Activated CD4-positive, alpha-beta memory T cell treated with anti-CD3 and anti-CD28 coated beads for 36 hours (primary cell): ENCODE measurements around the gene PAX2. TPM values are rescaled to one million over a fixed set of nuclear protein-coding genes. Genes with fewer than 3 reads are reported as not detected.

Experiments used
- CTCF ChIA-PET: fragments of 350-600 bp; sonication (Branson Sonifier 250); formaldehyde crosslinking; loops from one replicate; lab custom pipeline; 2021; ENCODE audit warnings: antibody characterized with exemption, inconsistent platforms; lab: Charles Lee
- POLR2A ChIA-PET: fragments of 350-600 bp; sonication (Branson Sonifier 250); formaldehyde crosslinking; loops from one replicate; lab custom pipeline; 2021; ENCODE audit warnings: antibody characterized with exemption; lab: Charles Lee
- DNase-seq: peaks from one replicate; pipeline ENCODE4 v3.0.0-alpha.2; 2020
- H3K27ac Mint-ChIP-seq: one replicate; pipeline ENCODE4 v1.8.0; 2021; ENCODE audit warnings: mixed read lengths
- H3K27me3 Mint-ChIP-seq: one replicate; pipeline ENCODE4 v1.8.0; 2021; ENCODE audit warnings: mixed read lengths
- H3K36me3 Mint-ChIP-seq: one replicate; pipeline ENCODE4 v1.8.0; 2021; ENCODE audit warnings: mixed read lengths
- H3K4me1 Mint-ChIP-seq: one replicate; pipeline ENCODE4 v1.8.0; 2021; ENCODE audit warnings: low read depth, mixed read lengths
- H3K4me3 Mint-ChIP-seq: one replicate; pipeline ENCODE4 v1.8.0; 2021; ENCODE audit warnings: mild to moderate bottlenecking, mixed read lengths
- H3K9me3 Mint-ChIP-seq: one replicate; pipeline ENCODE4 v1.8.0; 2021; ENCODE audit warnings: mixed read lengths
- intact Hi-C: fragments of 100-400 bp; cut with micrococcal nuclease; formaldehyde crosslinking; loops from one replicate; pipeline ENCODE4 v1.15.1; 2023
- total RNA-seq, 2 experiments: library from RNA; stranded (reverse); gene quantifications; one replicate each; pipeline ENCODE4 v1.2.3, GENCODE V29; 2021

PAX2 gene
- total RNA-seq, 2 experiments from 2014 or later, result not detected

DNA sequence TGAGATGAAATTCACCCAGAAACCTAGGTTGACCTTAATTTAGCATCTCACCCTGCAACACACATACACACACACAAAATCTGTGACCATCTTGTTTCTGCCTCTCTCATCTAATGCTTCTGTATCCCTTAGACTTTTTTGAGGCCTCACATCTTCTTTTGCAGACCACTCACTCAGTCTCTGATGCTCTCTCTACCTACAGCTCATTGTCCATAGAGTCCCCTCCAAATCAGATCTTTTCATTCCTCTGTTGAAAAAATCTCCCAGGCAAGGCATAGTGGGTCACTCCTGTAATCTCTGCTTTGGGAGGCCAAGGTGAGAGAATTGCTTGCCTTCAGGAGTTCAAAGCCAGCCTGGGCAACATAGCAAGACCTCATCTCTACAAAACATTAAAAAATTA is 17.6 kb upstream of the PAX2 start:
- H3K4me3 Mint-ChIP-seq, result no peak overlapping the region
- H3K9me3 Mint-ChIP-seq, result no peaks in the 10 kb centered on the region
- CTCF ChIA-PET, result interaction anchor here (1.0 to 2.8 kb wide), 2 partner anchors 16 to 144 kb away, joined by 3 to 19 read pairs; no protein-coding TSS in a partner anchor
- peaks cover 22% of the 10 kb centered on the region for H3K4me1 Mint-ChIP-seq
- no peak overlapping the region for H3K27ac Mint-ChIP-seq
- peaks cover 80% of the 10 kb centered on the region for H3K27me3 Mint-ChIP-seq
- H3K36me3 Mint-ChIP-seq, result no peaks in the 10 kb centered on the region
- intact Hi-C loops, result no loop called here
- no peak for DNase-seq
- POLR2A ChIA-PET, result no interaction called here

DNA sequence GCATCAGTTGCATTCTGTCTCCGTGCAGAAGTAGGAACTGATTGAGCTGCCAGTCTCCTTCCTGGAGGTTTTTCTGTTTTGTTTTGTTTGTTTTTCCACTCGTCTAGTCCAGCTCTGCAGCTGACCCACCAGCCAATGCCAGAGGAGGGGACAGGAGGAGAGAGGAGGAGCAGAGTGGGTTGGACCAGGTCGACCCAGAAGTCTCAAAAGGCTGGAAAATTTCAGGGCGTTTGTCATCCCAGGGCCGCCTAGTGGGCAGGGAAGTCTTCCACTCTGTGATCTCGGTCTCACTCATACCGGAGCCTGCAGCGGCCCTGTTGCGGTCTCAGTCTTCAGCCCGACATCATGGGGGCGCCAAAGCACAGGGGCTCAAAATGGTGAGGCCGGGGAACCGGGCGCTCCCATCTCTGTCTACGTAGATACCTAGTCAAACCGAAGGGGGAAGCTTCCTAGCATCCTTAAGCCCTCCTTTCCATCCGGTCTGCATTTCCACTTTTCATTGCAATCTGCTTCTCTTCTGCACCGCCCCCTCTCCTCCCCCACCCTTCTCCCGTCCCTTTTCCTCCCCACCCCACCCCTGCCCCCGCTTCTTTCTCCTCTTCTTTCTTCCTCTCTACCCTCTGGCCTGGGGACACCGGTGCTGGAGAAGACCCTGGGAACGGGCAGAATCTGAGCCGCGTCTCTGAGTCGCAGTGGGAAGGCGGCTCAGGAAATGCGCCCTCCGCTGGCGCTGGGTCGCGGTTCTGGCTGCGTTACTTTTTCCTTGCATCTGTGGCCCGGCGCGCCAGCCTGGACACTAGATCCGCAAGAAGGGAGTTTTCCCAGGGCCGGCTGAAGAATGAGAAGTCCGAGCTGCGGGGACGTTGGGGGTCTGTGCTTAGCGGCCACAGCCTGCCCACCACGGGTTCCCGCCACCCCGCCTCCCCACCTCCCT is 16.2 kb upstream of the PAX2 start:
- Mint-ChIP-seq H3K27me3 (peaks cover 80% of the 10 kb centered on the region), H3K36me3 (no peaks in the 10 kb centered on the region), H3K4me3 (no peak overlapping the region), H3K4me1 (peaks cover 20% of the 10 kb centered on the region), H3K9me3 (no peaks in the 10 kb centered on the region), H3K27ac (no peak overlapping the region)
- peak; percentile 63 for DNase-seq
- ChIA-PET POLR2A (no interaction called here), CTCF (interaction anchor here (1.0 to 2.8 kb wide), 2 partner anchors 14 to 143 kb away, joined by 3 to 19 read pairs; no protein-coding TSS in a partner anchor)
- intact Hi-C loops, result no loop called here

DNA sequence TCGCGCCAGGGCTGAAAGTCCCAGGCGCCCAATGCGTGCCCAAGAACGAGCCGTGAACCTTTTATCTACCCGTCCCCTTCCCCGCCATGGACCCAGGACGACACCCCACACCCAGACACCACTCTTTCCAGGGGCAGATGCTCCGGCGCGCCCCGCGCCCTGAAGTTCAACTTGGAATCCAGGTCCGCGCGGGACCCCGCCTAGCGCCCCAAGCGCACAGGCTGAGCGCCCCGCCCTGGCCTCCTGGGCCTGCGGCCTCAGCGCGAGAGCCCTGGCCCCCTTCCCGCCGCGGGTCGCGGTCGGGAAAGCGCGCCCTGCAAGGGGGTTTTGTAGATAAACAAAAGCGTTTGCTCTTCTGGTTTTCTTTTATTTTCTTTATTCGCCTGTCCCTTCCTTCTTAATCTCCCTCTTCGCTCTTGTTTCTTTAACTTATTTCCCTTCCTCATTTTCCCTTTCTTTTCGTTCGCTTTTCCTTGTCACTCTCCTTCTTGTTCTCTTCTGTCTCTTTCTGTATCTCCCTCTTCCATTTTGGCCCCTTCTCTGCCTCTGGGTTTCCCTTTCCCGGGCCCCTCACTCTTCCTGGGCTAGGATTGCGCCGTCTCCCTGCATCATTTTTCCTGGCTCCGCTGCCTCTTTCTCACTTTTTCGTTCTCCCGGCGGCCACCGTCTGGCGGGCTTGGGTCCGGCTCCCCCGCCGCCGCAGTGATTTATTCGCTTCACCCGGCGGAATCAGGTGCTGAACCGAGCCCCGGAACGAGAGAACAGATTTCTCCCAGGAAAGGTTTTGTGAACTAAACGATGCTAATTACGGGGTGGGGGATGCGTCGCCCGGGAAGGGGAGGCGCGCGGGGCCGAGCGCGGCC is 15.3 kb upstream of the PAX2 start:
- intact Hi-C loops, result loop anchor here (5.0 kb wide), 2 partner anchors 73 to 147 kb away; no protein-coding TSS in a partner anchor
- DNase-seq, result no peak
- peaks cover 28% of the 10 kb centered on the region for H3K4me1 Mint-ChIP-seq
- peak overlapping the region; percentile 47 for H3K4me3 Mint-ChIP-seq
- H3K27ac Mint-ChIP-seq, result no peak overlapping the region
- ChIA-PET POLR2A (no interaction called here), CTCF (interaction anchor here (2.8 kb wide), 1 partner anchor 13 kb away, joined by 19 read pairs; no protein-coding TSS in a partner anchor)
- H3K36me3 Mint-ChIP-seq, result no peaks in the 10 kb centered on the region
- H3K27me3 Mint-ChIP-seq, result peaks cover 85% of the 10 kb centered on the region
- no peaks in the 10 kb centered on the region for H3K9me3 Mint-ChIP-seq

DNA sequence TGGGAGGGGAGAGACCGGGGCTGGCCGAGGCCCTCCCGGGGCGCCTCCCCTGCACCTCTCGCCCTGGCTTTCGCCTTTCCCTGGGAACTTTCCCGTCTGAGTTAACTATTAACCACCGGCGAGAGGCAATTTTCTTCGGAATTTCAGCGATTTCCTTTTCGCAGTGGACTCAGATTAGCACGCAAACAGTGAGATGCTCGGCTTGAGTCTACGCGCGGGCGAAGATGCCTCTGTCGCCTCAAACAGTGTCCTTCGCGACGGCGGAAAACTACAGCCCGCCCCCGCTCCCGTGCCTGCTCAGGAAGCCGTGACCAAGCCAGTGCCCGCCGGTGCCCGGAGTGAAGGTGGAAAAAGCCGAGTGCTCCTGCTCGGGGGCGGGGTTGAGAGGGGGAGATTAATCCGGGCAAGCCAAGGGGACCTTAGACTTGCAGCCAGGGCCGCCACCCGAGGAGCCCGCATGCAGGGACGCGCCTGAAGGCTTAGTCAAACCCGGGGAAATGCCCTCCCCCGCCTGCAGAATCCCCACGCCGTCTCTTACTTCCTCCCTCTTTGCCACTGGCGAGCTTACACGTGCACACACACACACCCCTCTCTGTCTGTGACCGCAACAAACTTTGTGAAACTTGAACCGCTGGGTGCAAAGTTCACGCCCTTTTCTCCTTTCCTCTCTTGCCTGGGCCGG is 14.5 kb upstream of the PAX2 start:
- no peaks in the 10 kb centered on the region for H3K36me3 Mint-ChIP-seq
- H3K4me1 Mint-ChIP-seq, result peaks cover 29% of the 10 kb centered on the region
- POLR2A ChIA-PET, result no interaction called here
- no peak overlapping the region for H3K27ac Mint-ChIP-seq
- peak; percentile 67 for DNase-seq
- H3K27me3 Mint-ChIP-seq, result peaks cover 82% of the 10 kb centered on the region
- no peaks in the 10 kb centered on the region for H3K9me3 Mint-ChIP-seq
- CTCF ChIA-PET, result interaction anchor here (1.0 kb wide), 1 partner anchor 10 kb away, joined by 3 read pairs; no protein-coding TSS in a partner anchor
- peak overlapping the region; percentile 14 for H3K4me3 Mint-ChIP-seq
- intact Hi-C loops, result loop anchor here (5.0 kb wide), 2 partner anchors 74 to 146 kb away; no protein-coding TSS in a partner anchor

DNA sequence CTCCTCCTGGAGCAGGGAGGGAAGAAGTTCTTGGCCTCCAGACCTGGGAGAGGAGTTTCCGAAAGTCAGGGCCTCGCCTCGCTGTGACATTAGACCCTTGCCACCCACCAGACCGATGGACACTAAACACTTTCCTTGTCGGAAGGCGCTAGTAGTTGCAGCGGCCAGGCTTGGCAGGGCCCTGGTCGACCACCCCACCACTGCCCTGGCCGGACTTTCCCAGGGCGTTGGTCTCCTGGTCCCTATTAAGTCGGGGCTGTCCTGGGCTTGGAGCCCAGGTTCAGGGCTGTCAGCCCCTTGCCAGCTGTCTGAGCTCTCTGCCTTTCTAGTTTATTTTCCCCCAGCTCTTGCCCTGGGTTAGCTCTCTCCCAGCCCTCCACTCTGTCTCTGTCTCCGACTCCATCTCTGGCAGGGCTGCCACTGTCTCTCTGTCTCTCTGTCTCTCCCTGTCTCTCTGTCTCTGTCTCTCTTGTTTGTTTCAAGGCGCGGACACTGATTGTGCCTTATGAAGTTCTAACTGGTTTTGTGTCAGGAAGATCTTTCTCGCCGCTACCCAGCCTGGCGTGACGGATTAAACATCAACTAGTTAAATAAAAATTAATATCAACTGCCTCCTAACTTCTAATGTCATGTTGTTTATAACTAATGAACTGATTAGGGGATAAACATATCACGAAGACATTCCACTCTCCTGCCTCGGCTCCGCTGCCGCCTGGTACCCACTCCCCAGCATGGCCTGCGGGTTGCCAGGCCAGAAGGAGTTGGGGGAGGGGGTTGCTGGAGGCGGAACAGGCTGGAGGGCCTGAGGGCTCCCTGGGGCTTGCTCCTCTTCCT is 13.8 kb upstream of the PAX2 start:
- Mint-ChIP-seq H3K9me3 (no peaks in the 10 kb centered on the region), H3K36me3 (no peaks in the 10 kb centered on the region), H3K4me1 (peaks cover 31% of the 10 kb centered on the region), H3K4me3 (peak overlapping the region; percentile 14), H3K27me3 (peaks cover 78% of the 10 kb centered on the region), H3K27ac (no peak overlapping the region)
- no peak for DNase-seq
- intact Hi-C loops, result loop anchor here (5.0 kb wide), 2 partner anchors 74 to 146 kb away; no protein-coding TSS in a partner anchor
- ChIA-PET POLR2A (no interaction called here), CTCF (interaction anchor here (1.0 to 1.3 kb wide), 2 partner anchors 9 to 12 kb away, joined by 3 to 7 read pairs; no protein-coding TSS in a partner anchor)

DNA sequence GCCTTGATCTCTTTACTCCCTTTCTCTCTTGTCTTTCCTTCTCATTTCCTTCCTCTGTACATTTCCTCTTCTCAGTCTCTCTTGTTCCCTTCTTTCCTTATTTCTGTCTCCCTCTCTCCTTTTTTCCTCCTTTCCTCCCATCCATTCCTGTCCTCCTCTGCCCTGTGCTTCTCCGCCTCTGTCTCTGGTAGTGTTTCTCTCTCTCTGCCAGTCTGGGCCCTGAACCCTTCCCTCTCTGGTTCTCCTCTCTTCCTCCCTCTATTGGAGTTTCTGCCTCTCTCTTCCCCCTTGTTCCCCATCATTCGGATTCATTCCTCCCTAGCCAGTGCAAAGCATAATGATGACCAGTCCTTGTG is 13.2 kb upstream of the PAX2 start:
- no peak overlapping the region for H3K27ac Mint-ChIP-seq
- H3K4me1 Mint-ChIP-seq, result peaks cover 31% of the 10 kb centered on the region
- H3K4me3 Mint-ChIP-seq, result no peak overlapping the region
- ChIA-PET CTCF (interaction anchor here (1.3 kb wide), 1 partner anchor 11 kb away, joined by 7 read pairs; no protein-coding TSS in a partner anchor), POLR2A (no interaction called here)
- H3K36me3 Mint-ChIP-seq, result no peaks in the 10 kb centered on the region
- intact Hi-C loops, result loop anchor here (5.0 kb wide), 2 partner anchors 75 to 145 kb away; no protein-coding TSS in a partner anchor
- no peaks in the 10 kb centered on the region for H3K9me3 Mint-ChIP-seq
- no peak for DNase-seq
- peaks cover 81% of the 10 kb centered on the region for H3K27me3 Mint-ChIP-seq

DNA sequence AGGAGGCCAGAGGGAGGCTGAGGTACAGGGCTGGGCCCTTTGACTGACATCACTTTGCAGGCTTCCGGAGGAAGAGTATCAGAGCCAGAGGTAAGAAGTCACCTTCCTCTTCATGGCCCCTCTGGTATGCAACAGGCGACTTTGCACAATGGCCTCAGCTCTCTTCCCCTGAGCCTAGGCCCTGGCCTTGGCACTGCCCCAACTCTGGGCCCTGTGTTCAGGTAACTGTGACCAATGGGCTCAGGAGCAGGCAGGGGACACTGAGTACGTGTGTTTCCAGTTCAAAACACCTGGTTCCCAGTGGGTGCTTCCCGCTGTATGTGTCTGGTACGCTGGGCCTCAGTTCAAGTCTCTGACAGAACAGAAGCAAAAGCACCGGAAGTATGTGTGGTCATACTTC is 12.1 kb upstream of the PAX2 start:
- H3K4me3 Mint-ChIP-seq, result no peak overlapping the region
- no peak overlapping the region for H3K27ac Mint-ChIP-seq
- H3K4me1 Mint-ChIP-seq, result peaks cover 42% of the 10 kb centered on the region
- no peaks in the 10 kb centered on the region for H3K36me3 Mint-ChIP-seq
- H3K27me3 Mint-ChIP-seq, result peaks cover 81% of the 10 kb centered on the region
- no peaks in the 10 kb centered on the region for H3K9me3 Mint-ChIP-seq
- CTCF ChIA-PET, result interaction anchor here (1.3 kb wide), 2 partner anchors 10 to 12 kb away, joined by 3 to 7 read pairs; no protein-coding TSS in a partner anchor
- POLR2A ChIA-PET, result no interaction called here
- intact Hi-C loops, result loop anchor here (5.0 kb wide), 2 partner anchors 76 to 144 kb away; no protein-coding TSS in a partner anchor
- no peak for DNase-seq

DNA sequence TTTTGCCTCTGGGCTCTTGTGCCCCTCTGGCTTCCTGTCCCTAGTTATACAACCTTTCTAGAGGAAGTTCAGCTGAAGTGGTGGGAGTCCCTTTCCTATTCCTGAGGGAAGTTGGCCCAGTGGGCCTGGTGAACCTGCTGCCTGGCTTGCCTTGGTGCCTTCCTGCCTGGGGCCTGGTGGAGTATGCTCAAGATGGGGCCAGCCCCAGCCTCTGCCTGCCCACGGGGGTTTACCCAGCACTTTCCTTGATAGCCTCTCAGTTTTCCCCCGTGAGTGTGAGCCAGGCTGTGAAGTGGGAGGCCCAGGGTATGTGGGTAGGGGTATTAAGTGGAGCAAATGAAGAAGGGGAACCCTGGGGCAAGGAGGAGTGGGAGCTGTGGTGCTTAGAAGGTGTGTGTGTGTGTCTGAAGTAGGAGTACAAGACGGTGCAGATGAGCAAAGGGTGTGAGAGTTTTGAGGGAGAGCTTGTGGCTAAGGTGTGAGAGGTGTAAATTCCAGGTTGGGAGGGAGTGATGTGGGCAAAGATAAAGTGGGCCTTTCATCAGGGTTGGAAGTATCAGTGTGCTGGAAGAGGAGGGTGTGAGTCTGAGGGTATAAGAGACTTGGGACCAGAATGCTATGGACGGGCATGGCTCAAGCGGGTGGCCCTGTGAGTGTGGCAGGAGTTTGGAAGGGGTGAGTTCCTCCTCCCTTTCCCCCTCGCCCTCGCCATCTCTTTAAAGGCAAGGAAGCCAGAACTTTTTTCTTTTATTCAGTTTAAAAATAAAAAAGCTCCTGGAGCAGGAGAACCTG is 10.9 kb upstream of the PAX2 start:
- Mint-ChIP-seq H3K9me3 (no peaks in the 10 kb centered on the region), H3K27ac (no peak overlapping the region), H3K4me3 (no peak overlapping the region), H3K27me3 (peaks cover 80% of the 10 kb centered on the region), H3K36me3 (no peaks in the 10 kb centered on the region), H3K4me1 (peaks cover 48% of the 10 kb centered on the region)
- ChIA-PET CTCF (interaction anchor here (1.3 to 1.5 kb wide), 4 partner anchors 9 to 144 kb away, joined by 3 to 10 read pairs (median 3); no protein-coding TSS in a partner anchor), POLR2A (no interaction called here)
- intact Hi-C loops, result loop anchor here (5.0 kb wide), 2 partner anchors 77 to 143 kb away; no protein-coding TSS in a partner anchor
- no peak for DNase-seq

DNA sequence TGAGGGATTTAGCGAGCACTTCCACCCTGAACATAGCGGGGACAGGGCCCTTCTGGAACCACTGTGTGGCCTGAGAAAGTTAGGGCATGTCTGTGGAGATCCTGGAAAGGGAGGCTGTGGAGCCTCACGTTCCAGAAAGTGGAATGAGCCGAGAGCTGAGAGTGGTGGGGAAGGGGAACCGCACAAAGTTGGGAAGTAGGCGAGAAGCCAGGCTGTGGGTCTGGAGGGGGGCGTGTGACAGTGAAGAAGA is 10.4 kb upstream of the PAX2 start:
- H3K4me3 Mint-ChIP-seq, result no peak overlapping the region
- no peaks in the 10 kb centered on the region for H3K36me3 Mint-ChIP-seq
- H3K27me3 Mint-ChIP-seq, result peaks cover 81% of the 10 kb centered on the region
- intact Hi-C loops, result no loop called here
- POLR2A ChIA-PET, result no interaction called here
- peaks cover 44% of the 10 kb centered on the region for H3K4me1 Mint-ChIP-seq
- CTCF ChIA-PET, result interaction anchor here (1.3 to 1.5 kb wide), 3 partner anchors 9 to 144 kb away, joined by 3 to 10 read pairs (median 3); no protein-coding TSS in a partner anchor
- H3K27ac Mint-ChIP-seq, result no peak overlapping the region
- DNase-seq, result no peak
- no peaks in the 10 kb centered on the region for H3K9me3 Mint-ChIP-seq
